Panc1 (cell line): ENCODE data around the gene SLC23A3. TPM values are rescaled to one million over a fixed set of nuclear protein-coding genes. Genes with fewer than 3 reads are reported as not detected.

Experiments
- ATAC-seq: fragments of 200-7000 bp; cut with Tn5 transposase; 2 replicates; pipeline ENCODE4 v1.9.1; 2020; ENCODE audit warnings: mild to moderate bottlenecking, moderate library complexity
- BruUV-seq: library from RNA; stranded (reverse); fragments of 400-500 nt; replicated peaks from 2 replicates; lab custom pipeline; 2021; lab: Mats Ljungman, UMichigan
- CTCF ChIA-PET: fragments of 300-600 bp; sonication (Branson Sonifier 250); formaldehyde crosslinking; loops from one replicate; lab custom pipeline; 2022; ENCODE audit warnings: antibody characterized with exemption; lab: Charles Lee
- POLR2A ChIA-PET: fragments of 300-600 bp; sonication (Branson Sonifier 250); formaldehyde crosslinking; loops from one replicate; lab custom pipeline; 2022; ENCODE audit warnings: antibody characterized with exemption; lab: Charles Lee
- DNase-seq: peaks from one replicate; pipeline ENCODE4 v3.0.0-alpha.2; 2010; ENCODE audit warnings: low read depth, low spot score
- H3K27ac ChIP-seq: 2 replicates; pipeline ENCODE4 v1.5.1; 2011; ENCODE audit warnings: mild to moderate bottlenecking, low read length, inconsistent platforms
- H3K27me3 ChIP-seq: fragments of 200-500 bp; sonication (Bioruptor generic); 2 replicates; pipeline ENCODE4 v1.6.0; 2014; ENCODE audit warnings: low read length, inconsistent platforms; ENCODE audit not compliant: control insufficient read depth, insufficient read depth
- H3K36me3 ChIP-seq: fragments of 200-500 bp; sonication (Bioruptor generic); 2 replicates; pipeline ENCODE4 v1.5.1; 2014; ENCODE audit warnings: inconsistent platforms, mild to moderate bottlenecking, low read length, moderate library complexity; ENCODE audit not compliant: control insufficient read depth, insufficient read depth
- H3K4me1 ChIP-seq: 2 replicates; pipeline ENCODE4 v1.5.1; 2011; ENCODE audit warnings: inconsistent platforms, mild to moderate bottlenecking, low read length, moderate library complexity; ENCODE audit not compliant: control insufficient read depth, insufficient read depth
- H3K4me3 ChIP-seq, 2 experiments: 2 replicates each; pipeline ENCODE4 v1.5.1; 2011 to 2012; ENCODE audit warnings: low read depth in 2 of 2, low read length in 2 of 2, mild to moderate bottlenecking in 2 of 2, inconsistent platforms in 1 of 2, moderate library complexity in 1 of 2
- H3K9me3 ChIP-seq: fragments of 200-500 bp; sonication (Bioruptor generic); 2 replicates; pipeline ENCODE4 v1.5.1; 2014; ENCODE audit warnings: low read depth, mild to moderate bottlenecking, inconsistent platforms, low read length, moderate library complexity; ENCODE audit not compliant: control insufficient read depth, insufficient read depth
- CTCF ChIP-seq: fragments of 450-650 bp; IDR thresholded peaks from 2 replicates; pipeline ENCODE4 v1.5.1; 2017; ENCODE audit warnings: mild to moderate bottlenecking
- POLR2AphosphoS5 ChIP-seq: IDR thresholded peaks from 2 replicates; pipeline ENCODE4 v1.6.1; 2012; ENCODE audit warnings: mild to moderate bottlenecking, low read depth, low read length, moderate library complexity
- REST ChIP-seq, 2 experiments: IDR thresholded peaks; 2 replicates each; pipeline ENCODE4 v1.6.1; 2011 to 2012; ENCODE audit warnings: low read depth in 2 of 2, control low read depth in 1 of 2, low read length in 1 of 2, mild to moderate bottlenecking in 1 of 2, moderate library complexity in 1 of 2; ENCODE audit not compliant: insufficient read depth in 1 of 2
- SIN3A ChIP-seq: IDR thresholded peaks from 2 replicates; pipeline ENCODE4 v1.6.1; 2012; ENCODE audit warnings: low read depth, mild to moderate bottlenecking, low read length, moderate library complexity, borderline replicate concordance; ENCODE audit not compliant: insufficient read depth
- TCF7L2 ChIP-seq: IDR thresholded peaks from 2 replicates; pipeline ENCODE4 v1.6.1; 2011; ENCODE audit warnings: mild to moderate bottlenecking, low read depth, low read length, inconsistent platforms
- in situ Hi-C: cut with HindIII; loops from 2 replicates; pipeline ENCODE4 v1.10.0; 2016; ENCODE audit warnings: low sequenced_read_pairs, low pct_unique_long_range_greater_than_20kb
- intact Hi-C: fragments of 100-400 bp; cut with micrococcal nuclease; formaldehyde crosslinking; loops from one replicate; pipeline ENCODE4 v1.10.0; 2022; ENCODE audit not compliant: unreplicated experiment
- total RNA-seq: library from RNA; stranded (reverse); gene quantifications from one replicate; pipeline ENCODE4 v1.2.1, GENCODE V29; 2021; ENCODE audit not compliant: unreplicated experiment

SLC23A3 gene
- total RNA-seq, 1 experiment from 2014 or later, result 3.3 TPM

- no peak for DNase-seq
- Histone ChIP-seq H3K4me3 (peak overlapping the region; percentile 66 to 80), H3K27me3 (no peaks in the 10 kb centered on the region), H3K36me3 (peaks cover 2% of the 10 kb centered on the region; the same call in 1 of the 2 replicates), H3K4me1 (peaks cover 10% of the 10 kb centered on the region), H3K9me3 (no peaks in the 10 kb centered on the region), H3K27ac (peak overlapping the region; percentile 98)
- in situ Hi-C loops, result no loop called here
- no peak for ATAC-seq
- no TSS peak for BruUV-seq
- ChIA-PET CTCF (interaction anchor here (0.9 kb wide), 1 partner anchor 20 kb away, joined by 3 read pairs; no protein-coding TSS in a partner anchor), POLR2A (interaction anchor here (0.5 to 0.6 kb wide), 2 partner anchors 76 to 167 kb away, joined by 3 to 4 read pairs; no protein-coding TSS in a partner anchor)
- intact Hi-C loops, result no loop called here
- TF ChIP-seq CTCF (no peak), POLR2AphosphoS5 (no peak), SIN3A (no peak), REST (IDR thresholded peaks at IDR 0.05; ENCODE audit: insufficient read depth in 1 of 2, low read depth in 2 of 2, low read length in 1 of 2) (no peak), TCF7L2 (no peak)
Observed at GRCh38 chr2:219175486-219175885, 5.7 kb upstream of the SLC23A3 start.

- Histone ChIP-seq H3K36me3 (peaks cover 1% of the 10 kb centered on the region; the same call in 1 of the 2 replicates), H3K4me3 (no peak overlapping the region), H3K27ac (no peak overlapping the region), H3K27me3 (no peaks in the 10 kb centered on the region), H3K4me1 (peaks cover 10% of the 10 kb centered on the region), H3K9me3 (no peaks in the 10 kb centered on the region)
- TF ChIP-seq POLR2AphosphoS5, result no peak
- TF ChIP-seq CTCF, result no peak
- no peak for TF ChIP-seq REST (IDR thresholded peaks at IDR 0.05; ENCODE audit: insufficient read depth in 1 of 2, low read depth in 2 of 2, low read length in 1 of 2)
- TF ChIP-seq SIN3A, result no peak
- no peak for TF ChIP-seq TCF7L2
- DNase-seq, result no peak
- no peak for ATAC-seq
- in situ Hi-C loops (no loop called here), intact Hi-C loops (no loop called here)
- ChIA-PET CTCF (no interaction called here), POLR2A (no interaction called here)
- BruUV-seq, result no TSS peak
Observed at GRCh38 chr2:219174801-219175200, 5.0 kb upstream of the SLC23A3 start.
